Activated T-helper 2 cell treated with anti-CD3 and anti-CD28 coated beads, Interferon-gamma antibody, Interleukin-2, Interleukin-4, amounts not matched to agents 10 μg/mL and 5 μg/mL and 100 μg/mL, durations not matched to agents 14 hours and 24 hours and 36 hours (primary cell): Measurements from ENCODE around the gene TSHR. TPM values are rescaled to one million over a fixed set of nuclear protein-coding genes. Genes with fewer than 3 reads are reported as not detected.
"Not testable (repeated sequence)": the region's sequence is repeated elsewhere in the genome, so short reads cannot be mapped to it uniquely, and the experiment has no call there.

Experiments
- DNase-seq: peaks from one replicate; pipeline ENCODE4 v3.0.0; 2021; ENCODE audit warnings: low spot score
- H3K27ac Mint-ChIP-seq: one replicate; pipeline ENCODE4 v1.8.0; 2021; ENCODE audit warnings: mixed read lengths
- H3K27me3 Mint-ChIP-seq: one replicate; pipeline ENCODE4 v1.8.0; 2021; ENCODE audit warnings: low read depth, mixed read lengths
- H3K36me3 Mint-ChIP-seq: one replicate; pipeline ENCODE4 v1.8.0; 2021; ENCODE audit warnings: low read depth, mixed read lengths
- H3K4me1 Mint-ChIP-seq: one replicate; pipeline ENCODE4 v1.8.0; 2021; ENCODE audit warnings: low read depth, mixed read lengths
- H3K4me3 Mint-ChIP-seq: one replicate; pipeline ENCODE4 v1.8.0; 2021; ENCODE audit warnings: low read depth, mild to moderate bottlenecking, moderate library complexity, mixed read lengths
- H3K9me3 Mint-ChIP-seq: one replicate; pipeline ENCODE4 v1.8.0; 2021; ENCODE audit warnings: mixed read lengths
- intact Hi-C: fragments of 100-400 bp; cut with micrococcal nuclease; formaldehyde crosslinking; loops from one replicate; pipeline ENCODE4 v1.15.1; 2023
- total RNA-seq: library from RNA; stranded (reverse); gene quantifications from 2 replicates; pipeline ENCODE4 v1.2.3, GENCODE V29; 2022

TSHR gene
- total RNA-seq, 1 donor from 2014 or later: not detected

DNA sequence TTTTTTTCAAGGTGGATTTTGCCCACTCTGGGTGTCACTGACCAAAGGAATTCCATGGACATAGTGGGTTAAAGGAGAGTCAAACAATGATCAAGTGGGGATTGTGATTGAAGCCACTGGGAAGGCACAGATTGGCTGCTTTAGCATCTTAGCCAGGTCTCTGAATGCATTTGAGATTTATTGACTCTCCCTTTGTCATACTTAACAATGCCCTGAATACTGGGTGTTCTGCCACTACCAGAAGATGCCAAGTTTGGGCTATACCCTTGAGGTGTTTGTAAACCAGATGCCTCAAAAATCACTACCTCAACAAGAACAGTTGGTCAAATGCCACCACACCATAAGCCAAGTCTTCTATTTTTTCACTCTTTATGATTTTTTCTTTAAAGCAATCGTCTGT, 150.5 kb downstream of the TSHR start:
- Mint-ChIP-seq H3K36me3 (no peaks in the 10 kb centered on the region), H3K4me3 (no peak overlapping the region), H3K27me3 (no peaks in the 10 kb centered on the region), H3K27ac (no peak overlapping the region), H3K4me1 (no peaks in the 10 kb centered on the region), H3K9me3 (no peaks in the 10 kb centered on the region)
- no peak for DNase-seq
- intact Hi-C loops: no loop called here

DNA sequence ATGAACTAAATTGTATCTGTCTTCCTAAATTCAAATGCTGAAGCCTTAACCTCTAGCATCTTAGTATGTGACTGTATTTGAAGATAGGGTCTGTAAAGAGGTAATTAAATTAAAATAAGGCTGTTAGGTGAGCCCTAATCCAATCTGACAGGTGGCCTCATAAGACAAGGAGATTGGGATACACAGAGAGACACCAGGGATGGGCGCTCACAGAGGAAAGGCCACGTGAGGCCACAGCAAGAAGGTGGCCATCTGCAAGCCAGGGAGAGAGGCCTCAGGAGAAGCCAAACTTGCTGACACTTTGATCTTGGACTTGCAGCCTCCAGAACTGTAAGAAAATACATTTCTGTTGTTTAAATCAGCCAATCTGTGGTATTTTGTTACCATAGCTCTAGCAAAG, 154.8 kb downstream of the TSHR start:
- no peak overlapping the region for H3K4me3 Mint-ChIP-seq
- no peak for DNase-seq
- intact Hi-C loops: no loop called here
- no peaks in the 10 kb centered on the region for H3K9me3 Mint-ChIP-seq
- H3K4me1 Mint-ChIP-seq: no peaks in the 10 kb centered on the region
- no peaks in the 10 kb centered on the region for H3K27me3 Mint-ChIP-seq
- no peak overlapping the region for H3K27ac Mint-ChIP-seq
- no peaks in the 10 kb centered on the region for H3K36me3 Mint-ChIP-seq

DNA sequence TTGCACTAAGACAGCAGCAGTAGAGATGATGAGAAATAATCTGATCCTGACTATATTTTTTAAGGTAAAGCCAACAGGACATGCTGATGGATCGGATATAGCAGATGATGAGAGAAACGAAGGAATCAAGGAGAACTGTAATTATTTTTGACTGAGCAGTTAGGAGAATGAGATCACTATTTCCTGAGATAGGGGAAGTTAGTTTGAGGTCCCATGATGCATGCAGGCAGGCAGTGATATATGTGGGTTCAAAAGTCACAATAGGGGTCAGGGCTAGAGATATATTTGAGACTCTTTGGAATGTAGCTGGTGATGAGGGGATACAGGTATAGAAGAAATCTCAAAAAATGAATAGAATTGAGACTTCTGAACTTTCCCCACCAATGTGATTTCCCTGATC, 157.8 kb downstream of the TSHR start:
- Mint-ChIP-seq H3K36me3 (no peaks in the 10 kb centered on the region), H3K27me3 (no peaks in the 10 kb centered on the region), H3K4me3 (no peak overlapping the region), H3K9me3 (no peaks in the 10 kb centered on the region), H3K4me1 (no peaks in the 10 kb centered on the region), H3K27ac (no peak overlapping the region)
- DNase-seq: no peak
- intact Hi-C loops: no loop called here

DNA sequence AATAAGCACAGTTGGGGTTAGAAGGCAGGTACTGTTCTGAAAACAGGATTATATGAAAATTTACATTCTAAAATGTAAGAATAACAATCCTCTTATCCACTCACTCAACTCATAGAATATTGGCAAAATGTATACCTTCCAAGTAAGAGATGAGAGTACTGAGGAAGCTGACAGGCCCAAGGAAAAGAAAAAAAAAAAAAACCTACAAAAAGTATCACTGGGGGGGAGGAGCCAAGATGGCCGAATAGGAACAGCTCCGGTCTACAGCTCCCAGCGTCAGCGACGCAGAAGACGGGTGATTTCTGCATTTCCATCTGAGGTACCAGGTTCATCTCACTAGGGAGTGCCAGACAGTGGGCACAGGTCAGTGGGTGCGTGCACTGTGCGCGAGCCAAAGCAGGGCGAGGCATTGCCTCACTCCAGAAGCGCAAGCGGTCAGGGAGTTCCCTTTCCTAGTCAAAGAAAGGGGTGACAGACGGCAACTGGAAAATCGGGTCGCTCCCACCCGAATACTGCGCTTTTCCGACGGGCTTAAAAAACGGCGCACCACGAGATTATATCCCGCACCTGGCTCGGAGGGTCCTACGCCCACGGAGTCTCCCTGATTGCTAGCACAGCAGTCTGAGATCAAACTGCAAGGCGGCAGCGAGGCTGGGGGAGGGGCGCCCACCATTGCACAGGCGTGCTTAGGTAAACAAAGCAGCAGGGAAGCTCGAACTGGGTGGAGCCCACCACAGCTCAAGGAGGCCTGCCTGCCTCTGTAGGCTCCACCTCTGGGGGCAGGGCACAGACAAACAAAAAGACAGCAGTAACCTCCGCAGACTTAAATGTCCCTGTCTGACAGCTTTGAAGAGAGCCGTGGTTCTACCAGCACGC, 158.8 kb downstream of the TSHR start:
- H3K4me3 Mint-ChIP-seq, H3K27me3 Mint-ChIP-seq, H3K4me1 Mint-ChIP-seq, intact Hi-C loops, H3K27ac Mint-ChIP-seq, H3K9me3 Mint-ChIP-seq, H3K36me3 Mint-ChIP-seq, DNase-seq: not testable (repeated sequence)

DNA sequence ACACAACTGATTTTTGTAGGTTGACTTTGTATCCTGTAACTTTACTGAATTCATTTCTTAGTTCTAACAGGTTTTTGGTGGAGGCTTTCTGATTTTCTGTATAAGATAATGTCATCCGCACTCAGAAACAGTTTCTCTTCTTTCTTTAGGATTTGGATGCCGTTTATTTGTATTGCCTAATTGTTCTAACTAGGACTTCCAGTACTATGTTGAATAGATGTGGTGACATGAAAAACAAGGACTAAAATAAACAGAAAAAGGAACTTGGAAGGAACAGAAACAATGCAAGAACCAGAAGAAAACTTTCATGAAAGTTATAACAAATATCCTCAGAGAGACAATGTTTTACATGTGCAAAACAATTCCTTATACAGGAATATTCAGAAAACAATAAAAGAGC, 165.1 kb downstream of the TSHR start:
- Mint-ChIP-seq H3K4me3 (no peak overlapping the region), H3K27me3 (no peaks in the 10 kb centered on the region), H3K27ac (no peak overlapping the region), H3K9me3 (peaks cover 4% of the 10 kb centered on the region), H3K36me3 (no peaks in the 10 kb centered on the region), H3K4me1 (peaks cover 5% of the 10 kb centered on the region)
- intact Hi-C loops: no loop called here
- DNase-seq: no peak

DNA sequence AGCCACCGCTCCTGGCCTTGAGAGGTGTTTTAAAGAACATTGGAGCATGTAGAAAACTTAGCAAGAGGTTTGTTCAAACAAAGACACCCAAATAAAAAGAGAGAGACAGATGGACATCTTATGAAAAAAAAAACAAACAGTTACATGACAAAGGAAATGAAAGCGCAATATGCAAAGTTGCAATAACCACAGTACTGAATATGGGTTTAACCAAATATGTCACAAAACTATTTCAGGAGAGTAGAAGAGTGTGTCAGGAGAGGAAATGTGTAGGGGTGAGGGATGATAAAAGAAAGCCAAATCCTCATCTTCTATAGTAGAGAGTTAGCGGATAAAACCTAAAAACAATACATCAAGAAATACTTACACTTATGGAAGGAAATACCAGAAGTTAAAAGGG, 166.9 kb downstream of the TSHR start:
- Mint-ChIP-seq H3K9me3 (peaks cover 4% of the 10 kb centered on the region), H3K4me1 (peaks cover 5% of the 10 kb centered on the region), H3K27ac (no peak overlapping the region), H3K4me3 (no peak overlapping the region), H3K36me3 (no peaks in the 10 kb centered on the region), H3K27me3 (no peaks in the 10 kb centered on the region)
- intact Hi-C loops: no loop called here
- no peak for DNase-seq

DNA sequence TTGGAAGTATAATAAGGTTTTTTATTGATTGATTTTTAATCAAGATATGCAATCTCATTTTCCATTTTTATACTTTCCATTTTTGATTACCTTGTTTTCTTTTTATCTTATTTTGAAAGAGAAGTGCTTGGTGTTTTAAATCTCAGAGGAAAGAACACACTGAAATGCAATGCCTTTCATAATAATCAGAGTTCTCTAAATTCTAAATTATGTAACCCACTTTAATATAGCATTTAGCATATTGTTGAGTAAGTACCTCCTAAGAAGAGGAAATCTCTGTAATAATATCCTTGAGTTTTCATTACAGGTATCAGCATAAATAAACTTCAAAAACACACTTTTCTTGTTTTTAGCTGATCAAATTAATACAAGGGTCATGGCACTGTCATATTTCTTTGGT, 168.4 kb downstream of the TSHR start:
- H3K4me3 Mint-ChIP-seq: no peak overlapping the region
- H3K9me3 Mint-ChIP-seq: peaks cover 4% of the 10 kb centered on the region
- H3K4me1 Mint-ChIP-seq: peaks cover 5% of the 10 kb centered on the region
- DNase-seq: no peak
- intact Hi-C loops: no loop called here
- H3K27ac Mint-ChIP-seq: no peak overlapping the region
- H3K27me3 Mint-ChIP-seq: peaks cover 1% of the 10 kb centered on the region
- no peaks in the 10 kb centered on the region for H3K36me3 Mint-ChIP-seq

DNA sequence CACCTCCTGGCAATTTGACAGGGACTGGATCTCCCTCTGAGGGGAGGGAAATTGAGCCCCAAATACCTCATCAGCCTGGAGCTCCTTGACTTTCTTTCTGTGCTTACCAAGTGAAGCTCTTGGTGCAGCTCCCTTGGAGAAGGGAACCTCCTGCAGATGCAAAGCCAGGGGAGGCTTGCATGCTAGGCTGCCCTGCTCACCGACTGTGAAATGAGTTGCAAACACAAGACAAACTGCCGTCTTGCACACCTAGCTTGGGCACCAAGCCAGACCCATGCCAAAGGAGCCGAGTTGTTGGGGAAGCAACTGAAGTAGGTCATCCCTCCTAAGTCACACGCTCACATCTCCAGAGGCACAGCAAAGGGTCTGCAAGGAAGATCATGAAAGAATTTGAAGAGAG, 170.1 kb downstream of the TSHR start:
- no peak overlapping the region for H3K27ac Mint-ChIP-seq
- no peak for DNase-seq
- no peaks in the 10 kb centered on the region for H3K36me3 Mint-ChIP-seq
- no peak overlapping the region for H3K4me3 Mint-ChIP-seq
- peaks cover under 1% of the 10 kb centered on the region for H3K9me3 Mint-ChIP-seq
- intact Hi-C loops: no loop called here
- peaks cover 5% of the 10 kb centered on the region for H3K4me1 Mint-ChIP-seq
- peaks cover 1% of the 10 kb centered on the region for H3K27me3 Mint-ChIP-seq

DNA sequence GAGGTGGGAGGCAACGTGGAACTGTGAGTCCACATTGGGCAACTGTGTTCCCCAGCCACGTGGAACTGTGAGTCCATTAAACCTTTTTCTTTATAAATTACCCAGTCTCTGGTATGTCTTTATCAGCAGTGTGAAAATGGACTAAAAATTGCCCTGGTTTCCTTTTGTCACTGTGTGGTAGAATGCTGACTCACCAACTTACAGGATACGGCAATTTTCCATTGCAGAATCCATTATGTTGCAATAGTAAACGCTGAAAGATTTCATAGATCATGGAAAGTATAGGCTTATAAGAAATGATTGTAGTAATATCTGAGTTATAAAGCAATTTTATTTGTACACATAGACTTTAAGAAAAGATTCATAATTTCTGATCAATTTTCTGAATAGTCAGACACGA, 172.4 kb downstream of the TSHR start:
- intact Hi-C loops: no loop called here
- no peaks in the 10 kb centered on the region for H3K36me3 Mint-ChIP-seq

DNA sequence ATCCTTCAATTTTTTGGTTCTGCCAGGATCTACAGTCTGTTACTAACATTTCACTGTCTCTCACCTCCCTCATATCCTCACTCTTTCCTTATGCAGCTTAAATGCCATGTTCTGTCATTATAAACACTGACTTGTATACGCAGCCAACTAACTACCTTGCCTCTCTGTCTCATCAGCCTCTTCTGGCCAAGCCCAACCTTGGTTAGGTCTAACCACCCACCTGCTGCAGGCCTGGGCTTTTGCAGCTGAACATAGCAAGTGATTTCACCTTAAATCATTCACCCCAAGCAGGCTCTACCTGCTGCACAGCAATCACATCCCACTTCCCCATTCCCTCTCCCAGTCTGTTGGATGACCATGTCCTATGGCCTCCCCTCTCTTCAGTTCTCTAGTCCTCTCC, 173.8 kb downstream of the TSHR start:
- peaks cover 3% of the 10 kb centered on the region for H3K27me3 Mint-ChIP-seq
- H3K9me3 Mint-ChIP-seq: no peaks in the 10 kb centered on the region
- H3K4me1 Mint-ChIP-seq: no peaks in the 10 kb centered on the region
- H3K27ac Mint-ChIP-seq: no peak overlapping the region
- intact Hi-C loops: no loop called here
- H3K4me3 Mint-ChIP-seq: no peak overlapping the region
- DNase-seq: no peak
- H3K36me3 Mint-ChIP-seq: no peaks in the 10 kb centered on the region

More for the DNA sequence above, 172.4 kb downstream of the TSHR start:
- no peak overlapping the region for H3K4me3 Mint-ChIP-seq
- no peaks in the 10 kb centered on the region for H3K9me3 Mint-ChIP-seq
- no peak overlapping the region for H3K27ac Mint-ChIP-seq
- peaks cover 1% of the 10 kb centered on the region for H3K27me3 Mint-ChIP-seq
- no peaks in the 10 kb centered on the region for H3K4me1 Mint-ChIP-seq
- no peak for DNase-seq

DNA sequence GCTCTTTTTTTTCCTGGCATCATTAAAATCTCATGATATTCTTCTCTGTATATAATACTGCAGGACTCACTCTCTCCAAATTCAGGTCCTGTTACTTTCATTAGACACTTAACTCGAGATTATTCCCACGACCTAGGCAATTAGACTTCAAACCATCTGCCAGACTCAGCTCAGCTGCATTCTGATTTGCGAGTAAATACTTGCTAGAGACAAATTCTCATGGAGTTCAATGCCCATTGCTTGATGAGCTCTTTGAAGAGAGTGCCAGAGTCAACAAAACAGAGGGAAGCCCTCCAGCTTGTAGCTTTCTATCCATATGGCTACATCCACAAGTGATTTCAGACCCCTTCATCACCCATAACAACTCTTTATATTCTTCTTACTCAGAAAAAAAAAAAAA, 177.0 kb downstream of the TSHR start:
- H3K9me3 Mint-ChIP-seq: no peaks in the 10 kb centered on the region
- no peak for DNase-seq
- peaks cover 3% of the 10 kb centered on the region for H3K27me3 Mint-ChIP-seq
- intact Hi-C loops: no loop called here
- no peaks in the 10 kb centered on the region for H3K4me1 Mint-ChIP-seq
- H3K36me3 Mint-ChIP-seq: no peaks in the 10 kb centered on the region
- H3K4me3 Mint-ChIP-seq: no peak overlapping the region
- H3K27ac Mint-ChIP-seq: no peak overlapping the region

DNA sequence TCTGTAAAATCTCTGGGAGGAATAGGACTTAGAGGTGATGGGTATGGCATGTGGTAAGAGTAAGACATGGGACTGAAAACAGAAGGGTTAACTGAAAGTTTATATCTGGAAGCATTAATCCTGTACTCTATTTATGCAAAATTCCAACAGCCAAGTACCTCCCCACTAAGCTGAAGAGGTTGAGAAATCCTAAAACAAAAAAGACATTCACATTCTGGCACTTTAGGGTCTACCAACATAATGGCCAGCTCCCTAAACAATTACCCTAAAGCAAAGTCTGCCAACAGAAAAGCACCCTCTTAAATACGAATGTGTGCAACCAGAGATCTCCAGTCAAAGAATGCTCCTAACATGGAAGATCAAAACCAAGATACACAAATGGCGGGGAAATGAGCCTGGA, 178.0 kb downstream of the TSHR start:
- Mint-ChIP-seq H3K36me3 (no peaks in the 10 kb centered on the region), H3K27me3 (peaks cover 2% of the 10 kb centered on the region), H3K4me1 (no peaks in the 10 kb centered on the region), H3K4me3 (no peak overlapping the region), H3K9me3 (no peaks in the 10 kb centered on the region), H3K27ac (no peak overlapping the region)
- intact Hi-C loops: no loop called here
- no peak for DNase-seq

DNA sequence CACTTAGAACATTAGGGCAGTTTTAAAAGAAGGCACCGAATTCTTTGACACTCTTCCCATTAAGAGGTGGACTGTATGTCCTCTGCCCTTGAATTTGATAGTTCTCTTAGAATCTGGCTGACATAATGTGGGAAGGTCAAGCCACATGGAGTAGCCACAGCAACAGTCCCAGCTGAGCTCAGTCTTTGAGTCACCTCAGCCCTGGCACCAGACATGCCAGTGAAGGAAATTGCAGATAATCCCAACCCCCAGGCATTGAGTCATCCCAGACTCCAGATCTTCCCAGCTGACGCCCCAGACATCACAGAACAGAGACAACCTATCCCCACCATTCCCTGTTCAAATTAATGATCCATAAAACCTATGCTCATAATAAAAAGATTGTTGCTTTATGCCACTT, 181.9 kb downstream of the TSHR start:
- no peak for DNase-seq
- H3K9me3 Mint-ChIP-seq: no peaks in the 10 kb centered on the region
- H3K36me3 Mint-ChIP-seq: no peaks in the 10 kb centered on the region
- H3K27me3 Mint-ChIP-seq: peaks cover 2% of the 10 kb centered on the region
- intact Hi-C loops: no loop called here
- no peak overlapping the region for H3K4me3 Mint-ChIP-seq
- H3K27ac Mint-ChIP-seq: no peak overlapping the region
- H3K4me1 Mint-ChIP-seq: no peaks in the 10 kb centered on the region

DNA sequence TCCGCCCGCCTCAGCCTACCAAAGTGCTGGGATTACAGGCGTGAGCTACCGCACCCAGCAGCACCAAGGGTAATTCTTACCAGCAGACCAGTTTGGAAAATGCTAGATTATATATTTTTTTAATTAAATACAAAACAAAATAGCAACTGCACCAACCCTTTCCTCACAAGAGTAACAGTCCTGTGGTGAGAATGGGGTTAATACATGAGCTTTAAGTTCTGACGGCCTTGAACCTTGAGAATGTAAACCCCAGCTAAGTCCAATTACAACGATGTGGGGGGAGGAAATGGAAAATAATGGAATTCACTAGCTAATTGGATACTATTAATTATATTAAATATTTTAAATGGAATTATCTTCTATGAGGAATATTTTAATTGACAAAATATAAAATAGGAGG, 183.0 kb downstream of the TSHR start:
- Mint-ChIP-seq H3K36me3 (no peaks in the 10 kb centered on the region), H3K4me1 (no peaks in the 10 kb centered on the region), H3K9me3 (no peaks in the 10 kb centered on the region), H3K27ac (no peak overlapping the region), H3K27me3 (no peaks in the 10 kb centered on the region), H3K4me3 (no peak overlapping the region)
- DNase-seq: no peak
- intact Hi-C loops: no loop called here
